Superior temporal gyrus (tissue), 1 donor: ENCODE measurements around the gene VWA3B.
"Not testable (repeated sequence)": the region's sequence is repeated elsewhere in the genome, so short reads cannot be mapped to it uniquely, and the experiment has no call there.

Experiments
- DNase-seq: peaks from one replicate; pipeline ENCODE4 v3.0.0-alpha.2; 2016; ENCODE audit errors: extremely low spot score

VWA3B gene

GRCh38 chr2:98085649-98086048 lies 1.3 kb upstream of the VWA3B start:
- DNase-seq: no peak

GRCh38 chr2:98087447-98088020 lies 567 bp downstream of the VWA3B start:
- DNase-seq: no peak

GRCh38 chr2:98088261-98088660 lies 1.3 kb downstream of the VWA3B start:
- DNase-seq: peak; percentile 38

GRCh38 chr2:98089941-98090340 lies 3.0 kb downstream of the VWA3B start:
- DNase-seq: no peak

GRCh38 chr2:98090951-98091350 lies 4.0 kb downstream of the VWA3B start:
- DNase-seq: no peak

- no peak for DNase-seq
These were observed 4.8 kb downstream of the VWA3B start for GRCh38 chr2:98091738-98092137.

GRCh38 chr2:98093146-98093545 lies 6.2 kb downstream of the VWA3B start:
- no peak for DNase-seq

GRCh38 chr2:98093611-98094010 lies 6.6 kb downstream of the VWA3B start:
- no peak for DNase-seq

- no peak for DNase-seq
These were observed 13.2 kb downstream of the VWA3B start for GRCh38 chr2:98099939-98100743.

- DNase-seq: not testable (repeated sequence)
These were observed 15.3 kb downstream of the VWA3B start for GRCh38 chr2:98102315-98102714.

- DNase-seq: no peak
These were observed 15.9 kb downstream of the VWA3B start for GRCh38 chr2:98102878-98103277.

- no peak for DNase-seq
These were observed 21.1 kb downstream of the VWA3B start for GRCh38 chr2:98108110-98108509.

GRCh38 chr2:98110741-98111140 lies 23.8 kb downstream of the VWA3B start:
- no peak for DNase-seq

GRCh38 chr2:98114643-98115330 lies 27.8 kb downstream of the VWA3B start:
- DNase-seq: no peak

GRCh38 chr2:98118161-98118560 lies 31.2 kb downstream of the VWA3B start:
- no peak for DNase-seq

- no peak for DNase-seq
These were observed 31.9 kb downstream of the VWA3B start for GRCh38 chr2:98118852-98119251.

- DNase-seq: no peak
These were observed 34.2 kb downstream of the VWA3B start for GRCh38 chr2:98121149-98121548.

GRCh38 chr2:98122524-98122923 lies 35.6 kb downstream of the VWA3B start:
- DNase-seq: no peak

- DNase-seq: no peak
These were observed 36.3 kb downstream of the VWA3B start for GRCh38 chr2:98123286-98123685.

GRCh38 chr2:98126061-98126460 lies 39.1 kb downstream of the VWA3B start:
- DNase-seq: no peak

- no peak for DNase-seq
These were observed 40.4 kb downstream of the VWA3B start for GRCh38 chr2:98127229-98127989.

GRCh38 chr2:98128556-98129109 lies 41.7 kb downstream of the VWA3B start:
- DNase-seq: no peak
